GM23248 (cell line): Measurements from ENCODE around the gene ROMO1.

Experiments used
- EZH2 ChIP-seq: fragments of 200-600 bp; sonication (generic); IDR thresholded peaks from 2 replicates; pipeline ENCODE4 v1.6.1; 2018; ENCODE audit warnings: antibody characterized with exemption, mild to moderate bottlenecking; ENCODE audit not compliant: insufficient read depth, poor library complexity, severe bottlenecking
- EZH2phosphoT487 ChIP-seq: fragments of 200-600 bp; sonication (generic); IDR thresholded peaks from 2 replicates; pipeline ENCODE4 v1.6.1; 2018; ENCODE audit warnings: antibody characterized with exemption, moderate library complexity, mild to moderate bottlenecking, low read depth; ENCODE audit not compliant: insufficient read depth

- no peak for TF ChIP-seq EZH2
- TF ChIP-seq EZH2phosphoT487: no peak
These were observed 37.3 kb upstream of the ROMO1 start for GRCh38 chr20:35661908-35662307.
